T-helper 2 cell treated with Interferon-gamma antibody and Interleukin-4, amounts not matched to agents 5 μg/mL and 100 μg/mL, for 36 hours (primary cell): Measurements from ENCODE around the gene HSPBAP1.
"Not testable (repeated sequence)": the region's sequence is repeated elsewhere in the genome, so short reads cannot be mapped to it uniquely, and the experiment has no call there.

Experiments
- DNase-seq: peaks from one replicate; pipeline ENCODE4 v3.0.0; 2021; ENCODE audit warnings: low spot score
- H3K27ac Mint-ChIP-seq: one replicate; pipeline ENCODE4 v1.8.0; 2021; ENCODE audit warnings: mild to moderate bottlenecking, mixed read lengths
- H3K27me3 Mint-ChIP-seq: one replicate; pipeline ENCODE4 v1.8.0; 2021; ENCODE audit warnings: low read depth, mixed read lengths
- H3K36me3 Mint-ChIP-seq: one replicate; pipeline ENCODE4 v1.8.0; 2021; ENCODE audit warnings: low read depth, mixed read lengths
- H3K4me1 Mint-ChIP-seq: one replicate; pipeline ENCODE4 v1.8.0; 2021; ENCODE audit warnings: low read depth, mixed read lengths
- H3K4me3 Mint-ChIP-seq: one replicate; pipeline ENCODE4 v1.8.0; 2022; ENCODE audit warnings: mild to moderate bottlenecking, moderate library complexity, mixed read lengths
- H3K9me3 Mint-ChIP-seq: one replicate; pipeline ENCODE4 v1.8.0; 2021; ENCODE audit warnings: mixed read lengths

HSPBAP1 gene

GRCh38 chr3:122773944-122774509, 19.6 kb downstream of the HSPBAP1 start:
- Mint-ChIP-seq H3K36me3 (no peaks in the 10 kb centered on the region), H3K27me3 (no peaks in the 10 kb centered on the region), H3K9me3 (no peaks in the 10 kb centered on the region), H3K27ac (no peak overlapping the region), H3K4me3 (no peak overlapping the region), H3K4me1 (peaks cover 2% of the 10 kb centered on the region)
- DNase-seq = no peak

DNA sequence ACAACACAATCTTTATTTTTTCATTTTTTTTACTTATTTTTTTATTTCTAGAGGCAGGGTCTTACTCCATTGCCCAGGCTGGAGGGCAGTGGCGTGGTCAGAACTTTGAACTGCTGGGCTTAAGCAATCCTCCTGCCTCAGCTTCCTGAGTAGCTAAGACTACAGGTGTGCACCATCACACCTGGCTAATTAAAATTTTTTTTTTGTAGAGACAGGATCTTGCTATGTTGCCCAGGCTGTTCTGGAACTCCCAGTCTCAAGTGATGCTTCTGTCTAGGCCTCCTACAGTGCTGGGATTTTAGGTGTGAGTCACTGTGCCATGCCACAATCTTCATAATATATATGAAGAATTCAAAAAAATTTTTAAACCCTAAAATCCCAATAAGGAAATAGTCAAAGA, 20.8 kb downstream of the HSPBAP1 start:
- Mint-ChIP-seq H3K27ac (no peak overlapping the region), H3K27me3 (no peaks in the 10 kb centered on the region), H3K4me1 (peaks cover 2% of the 10 kb centered on the region), H3K9me3 (no peaks in the 10 kb centered on the region), H3K36me3 (no peaks in the 10 kb centered on the region), H3K4me3 (no peak overlapping the region)
- no peak for DNase-seq

- no peak overlapping the region for H3K4me3 Mint-ChIP-seq
- H3K4me1 Mint-ChIP-seq = peaks cover 2% of the 10 kb centered on the region
- no peaks in the 10 kb centered on the region for H3K36me3 Mint-ChIP-seq
- H3K9me3 Mint-ChIP-seq = no peaks in the 10 kb centered on the region
- no peaks in the 10 kb centered on the region for H3K27me3 Mint-ChIP-seq
- DNase-seq = no peak
- no peak overlapping the region for H3K27ac Mint-ChIP-seq
Observed at GRCh38 chr3:122770521-122771202, 23.0 kb downstream of the HSPBAP1 start.

DNA sequence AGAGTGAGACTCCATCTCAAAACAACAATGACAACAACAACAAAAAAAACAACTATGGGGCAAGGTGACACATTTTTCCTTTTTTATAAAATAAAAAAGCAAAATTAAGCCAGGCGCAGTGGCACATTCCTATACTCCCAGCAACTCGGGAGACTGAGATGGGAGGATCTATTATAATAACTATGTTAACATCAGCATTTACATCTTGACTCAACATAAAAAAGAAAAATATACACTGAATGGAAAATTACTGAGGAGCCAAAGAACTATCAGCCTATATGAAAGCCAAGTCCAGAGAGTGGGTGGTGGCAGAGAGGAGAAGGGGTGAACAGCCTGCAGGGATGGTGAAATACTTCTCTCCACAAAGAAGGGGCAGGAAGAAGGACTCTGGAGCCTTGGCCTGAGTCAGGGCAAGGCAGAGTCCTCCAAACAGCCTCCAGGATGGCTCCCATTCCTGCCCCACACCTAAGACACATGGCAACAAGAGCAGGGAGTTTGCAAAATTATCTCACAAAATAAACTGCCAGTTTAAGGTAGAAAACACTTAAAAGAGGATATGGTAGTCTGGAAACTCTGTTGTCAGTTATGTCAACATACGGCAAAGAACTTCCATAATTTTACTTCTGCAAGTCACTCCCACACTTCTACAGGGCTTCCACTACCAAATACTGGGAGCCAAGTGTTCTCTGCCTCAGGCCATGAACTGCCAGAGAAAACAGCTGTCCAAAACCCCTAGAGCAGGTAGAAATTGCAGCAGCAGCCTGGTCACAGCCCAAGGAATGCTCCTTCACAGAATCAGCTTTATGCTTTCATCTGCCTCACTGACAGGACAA, 25.9 kb downstream of the HSPBAP1 start:
- Mint-ChIP-seq H3K9me3 (no peaks in the 10 kb centered on the region), H3K4me3 (no peak overlapping the region), H3K27me3 (no peaks in the 10 kb centered on the region), H3K4me1 (peaks cover 2% of the 10 kb centered on the region), H3K36me3 (peaks cover 2% of the 10 kb centered on the region), H3K27ac (no peak overlapping the region)
- no peak for DNase-seq

GRCh38 chr3:122766430-122766829, 27.2 kb downstream of the HSPBAP1 start:
- no peak for DNase-seq
- peaks cover 2% of the 10 kb centered on the region for H3K4me1 Mint-ChIP-seq
- peaks cover 2% of the 10 kb centered on the region for H3K36me3 Mint-ChIP-seq
- H3K27ac Mint-ChIP-seq = no peak overlapping the region
- H3K4me3 Mint-ChIP-seq = no peak overlapping the region
- H3K9me3 Mint-ChIP-seq = no peaks in the 10 kb centered on the region
- no peaks in the 10 kb centered on the region for H3K27me3 Mint-ChIP-seq

GRCh38 chr3:122760453-122761271, 33.0 kb downstream of the HSPBAP1 start:
- H3K4me3 Mint-ChIP-seq = no peak overlapping the region
- DNase-seq = no peak
- H3K27ac Mint-ChIP-seq = no peak overlapping the region
- no peaks in the 10 kb centered on the region for H3K9me3 Mint-ChIP-seq
- peaks cover 2% of the 10 kb centered on the region for H3K36me3 Mint-ChIP-seq
- H3K27me3 Mint-ChIP-seq = no peaks in the 10 kb centered on the region
- H3K4me1 Mint-ChIP-seq = no peaks in the 10 kb centered on the region

DNA sequence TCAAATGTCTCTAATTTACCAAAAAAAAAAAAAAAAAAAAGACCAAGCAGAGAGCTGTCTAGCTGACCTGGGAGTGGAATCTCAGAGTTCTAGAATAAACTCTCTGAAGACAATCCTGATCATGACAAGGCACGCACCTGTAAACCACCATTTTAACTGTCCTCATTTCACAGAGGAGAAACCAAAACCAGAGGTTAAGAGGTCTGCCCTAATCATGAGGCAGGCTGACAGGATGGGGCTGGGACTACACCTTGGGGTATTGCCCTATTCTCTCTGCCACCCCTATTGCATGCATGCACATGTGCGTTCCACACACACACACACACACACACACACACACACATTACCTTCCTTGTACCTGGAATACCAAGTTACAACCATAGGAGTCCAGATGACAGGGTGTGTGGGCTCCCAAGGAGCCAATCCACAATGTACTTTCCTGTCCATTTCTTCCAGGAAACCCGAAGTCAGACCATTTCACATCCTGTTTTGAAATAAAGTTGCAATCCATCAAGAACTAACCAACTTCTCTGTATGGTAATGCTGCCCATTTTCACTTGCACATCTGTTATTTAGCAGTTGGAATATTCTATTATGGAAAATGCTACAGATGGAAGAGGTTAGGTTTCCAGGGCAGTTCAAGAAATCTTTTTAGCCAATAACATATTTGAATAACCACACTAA, 34.6 kb downstream of the HSPBAP1 start:
- no peaks in the 10 kb centered on the region for H3K27me3 Mint-ChIP-seq
- H3K4me1 Mint-ChIP-seq = no peaks in the 10 kb centered on the region
- H3K27ac Mint-ChIP-seq = no peak overlapping the region
- no peak for DNase-seq
- H3K4me3 Mint-ChIP-seq = no peak overlapping the region
- H3K36me3 Mint-ChIP-seq = peaks cover 5% of the 10 kb centered on the region
- H3K9me3 Mint-ChIP-seq = no peaks in the 10 kb centered on the region

DNA sequence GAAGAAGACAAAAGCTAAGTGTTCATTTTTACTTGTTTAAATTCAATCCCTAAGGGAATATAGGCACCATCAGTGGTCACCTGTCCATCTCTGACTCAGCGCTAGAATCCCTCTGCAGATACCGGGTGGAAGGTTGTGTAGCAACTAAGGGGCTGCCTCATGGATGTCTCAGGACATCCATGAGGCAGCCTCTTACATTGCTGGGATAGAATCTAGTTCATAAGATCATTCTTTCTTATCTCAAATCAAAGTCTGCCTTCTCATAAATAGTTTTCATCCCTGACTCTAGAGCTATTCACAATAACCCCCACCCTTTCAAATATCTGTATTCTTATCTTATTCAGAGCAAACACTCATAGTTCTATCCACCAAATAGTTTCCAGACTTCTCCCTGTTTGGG, 38.1 kb downstream of the HSPBAP1 start:
- Mint-ChIP-seq H3K36me3 (peaks cover 8% of the 10 kb centered on the region), H3K4me3 (no peak overlapping the region), H3K4me1 (no peaks in the 10 kb centered on the region), H3K27ac (no peak overlapping the region), H3K27me3 (no peaks in the 10 kb centered on the region), H3K9me3 (no peaks in the 10 kb centered on the region)
- no peak for DNase-seq

DNA sequence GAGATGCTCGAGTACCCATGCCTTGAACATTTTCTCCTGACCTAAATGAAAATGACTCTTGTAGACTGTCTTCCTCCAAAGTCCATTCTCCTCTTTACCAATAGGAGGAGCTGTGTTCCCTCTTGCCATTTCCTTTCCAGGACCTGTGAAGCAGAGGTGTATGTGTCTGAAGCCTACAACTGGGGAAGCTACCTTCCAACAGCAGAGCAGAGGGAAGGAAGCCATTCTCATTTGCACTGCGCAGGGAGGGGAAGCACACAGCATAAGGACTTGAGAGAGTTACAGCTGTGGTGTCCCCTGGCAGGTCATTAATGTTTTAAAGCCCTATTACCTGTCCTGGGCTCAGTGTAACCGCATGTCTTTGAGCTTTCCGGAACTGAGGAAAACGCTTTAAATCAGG, 38.7 kb downstream of the HSPBAP1 start:
- peaks cover 8% of the 10 kb centered on the region for H3K36me3 Mint-ChIP-seq
- H3K4me1 Mint-ChIP-seq = no peaks in the 10 kb centered on the region
- no peaks in the 10 kb centered on the region for H3K9me3 Mint-ChIP-seq
- no peak overlapping the region for H3K4me3 Mint-ChIP-seq
- no peak for DNase-seq
- H3K27ac Mint-ChIP-seq = no peak overlapping the region
- no peaks in the 10 kb centered on the region for H3K27me3 Mint-ChIP-seq

DNA sequence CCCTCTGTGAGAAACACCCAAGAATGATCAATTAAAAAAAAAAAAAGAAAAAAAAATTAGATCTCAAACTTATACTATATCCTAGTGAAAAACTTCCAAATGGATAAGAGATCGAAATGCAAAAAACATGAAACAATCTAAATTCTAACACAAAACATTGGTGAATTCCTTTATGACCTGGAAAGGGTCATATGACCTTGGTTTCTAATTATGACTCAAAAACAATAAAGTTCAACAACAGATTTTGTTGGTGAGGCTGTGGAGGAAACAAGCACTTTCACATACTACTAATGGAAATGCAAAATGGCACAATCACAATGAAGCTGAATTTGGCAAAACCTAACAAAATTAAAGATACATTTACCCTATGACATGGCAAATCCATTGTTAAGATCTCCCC, 45.3 kb downstream of the HSPBAP1 start:
- H3K27ac Mint-ChIP-seq = no peak overlapping the region
- no peaks in the 10 kb centered on the region for H3K4me1 Mint-ChIP-seq
- DNase-seq = no peak
- H3K9me3 Mint-ChIP-seq = peaks cover 7% of the 10 kb centered on the region
- no peak overlapping the region for H3K4me3 Mint-ChIP-seq
- H3K27me3 Mint-ChIP-seq = no peaks in the 10 kb centered on the region
- H3K36me3 Mint-ChIP-seq = peaks cover 3% of the 10 kb centered on the region

DNA sequence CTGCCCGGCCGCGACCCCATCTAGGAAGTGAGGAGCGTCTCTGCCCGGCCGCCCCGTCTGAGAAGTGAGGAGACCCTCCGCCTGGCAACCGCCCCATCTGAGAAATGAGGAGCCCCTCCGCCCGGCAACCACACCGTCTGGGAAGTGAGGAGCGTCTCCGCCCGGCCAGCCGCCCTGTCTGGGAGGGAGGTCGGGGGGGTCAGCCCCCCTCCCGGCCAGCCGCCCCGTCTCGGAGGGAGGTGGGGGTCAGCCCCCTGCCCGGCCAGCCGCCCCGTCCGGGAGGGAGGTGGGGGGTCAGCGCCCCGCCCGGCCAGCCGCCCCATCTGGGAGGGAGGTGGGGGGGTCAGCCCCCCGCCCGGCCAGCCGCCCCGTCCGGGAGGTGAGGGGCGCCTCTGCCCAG, 46.3 kb downstream of the HSPBAP1 start:
- H3K27me3 Mint-ChIP-seq, H3K27ac Mint-ChIP-seq, DNase-seq, H3K4me1 Mint-ChIP-seq, H3K36me3 Mint-ChIP-seq, H3K4me3 Mint-ChIP-seq, H3K9me3 Mint-ChIP-seq: not testable (repeated sequence)

- Mint-ChIP-seq H3K27me3 (no peaks in the 10 kb centered on the region), H3K4me1 (no peaks in the 10 kb centered on the region), H3K36me3 (peaks cover 17% of the 10 kb centered on the region), H3K9me3 (peaks cover 7% of the 10 kb centered on the region), H3K27ac (no peak overlapping the region), H3K4me3 (no peak overlapping the region)
- no peak for DNase-seq
Observed at GRCh38 chr3:122745369-122746021, 48.1 kb downstream of the HSPBAP1 start.

DNA sequence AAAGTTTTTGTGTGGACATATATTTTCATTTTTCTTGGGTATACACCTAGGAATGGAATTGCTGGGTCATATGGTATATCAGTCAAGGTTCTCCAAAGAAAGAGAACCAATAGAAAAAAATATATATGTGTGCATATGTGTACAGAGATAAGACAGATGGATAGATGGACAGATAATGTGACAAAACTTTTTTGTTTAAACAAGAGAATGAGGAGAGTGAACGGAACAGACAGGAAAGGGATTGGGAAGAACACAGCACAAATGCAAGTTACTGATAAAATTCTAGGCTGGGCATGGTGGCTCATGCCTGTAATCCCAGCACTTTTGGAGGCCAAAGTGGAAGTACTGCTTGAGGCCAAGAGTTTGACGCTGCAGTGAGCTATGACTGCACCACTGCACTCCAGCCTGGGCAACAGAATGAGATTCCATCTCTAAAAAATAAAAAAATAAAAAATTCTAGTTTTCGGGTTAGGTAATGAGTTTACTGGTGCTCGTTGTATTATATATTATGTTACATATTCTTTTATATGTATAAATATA, 50.0 kb downstream of the HSPBAP1 start:
- Mint-ChIP-seq H3K27ac (no peak overlapping the region), H3K27me3 (no peaks in the 10 kb centered on the region), H3K36me3 (peaks cover 31% of the 10 kb centered on the region), H3K9me3 (peaks cover 7% of the 10 kb centered on the region), H3K4me1 (no peaks in the 10 kb centered on the region), H3K4me3 (no peak overlapping the region)
- DNase-seq = no peak
